HG03159 (cell line): Measurements from ENCODE around the gene INKA1.

Experiments used
- ATAC-seq: cut with Tn5 transposase; IDR thresholded peaks from one replicate; pipeline ENCODE4 v1.9.1; 2021; ENCODE audit warnings: mild to moderate bottlenecking, moderate library complexity; ENCODE audit not compliant: unreplicated experiment

The INKA1 gene

DNA sequence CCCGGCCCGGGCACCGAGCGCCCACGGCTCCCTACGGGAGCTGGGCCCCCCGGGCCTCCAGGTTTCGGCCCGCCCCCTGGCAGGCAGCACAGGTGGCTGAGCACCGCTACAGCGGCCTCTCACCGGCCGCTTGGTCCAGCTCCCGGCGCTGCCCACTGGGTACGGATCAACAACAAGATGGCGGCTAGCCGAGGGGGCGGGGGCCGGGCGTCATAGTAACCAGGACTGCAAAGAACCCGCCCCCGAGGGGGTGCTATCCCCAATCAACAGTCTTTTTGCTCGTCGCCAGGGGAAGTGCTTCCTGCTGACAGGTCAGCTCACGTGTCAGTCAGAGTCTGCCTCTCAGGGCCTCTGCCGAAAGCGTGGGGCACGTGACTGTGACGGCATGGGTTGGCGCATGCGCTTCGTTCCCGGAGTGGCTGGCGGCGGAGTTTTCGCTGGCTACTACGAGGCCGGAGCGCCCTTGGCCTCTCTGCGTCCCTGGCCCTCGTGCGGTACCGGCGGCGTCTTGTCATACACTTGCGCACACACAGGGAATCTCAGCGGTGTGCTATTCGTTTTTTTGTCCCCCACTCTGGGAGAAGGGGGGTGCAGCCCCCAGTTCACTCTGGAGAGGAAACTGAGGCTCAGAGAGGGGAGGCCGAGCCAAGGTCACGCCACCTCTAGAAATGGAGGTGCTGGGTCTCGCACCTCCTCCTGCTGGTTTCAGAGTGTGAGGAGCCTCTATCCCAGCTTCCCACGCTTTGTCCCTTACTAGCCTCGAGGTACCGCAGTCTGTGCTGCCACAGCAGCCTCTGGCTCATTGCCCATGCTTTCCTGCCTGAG is 16.5 kb upstream of the INKA1 start, which contains the start of gene IP6K1:
IP6K1 (minus strand) TSS at position 186 of the 825 bp plus-strand sequence. CDS start 38,502 bp downstream, outside the sequence.
- peak; percentile 98 for ATAC-seq

DNA sequence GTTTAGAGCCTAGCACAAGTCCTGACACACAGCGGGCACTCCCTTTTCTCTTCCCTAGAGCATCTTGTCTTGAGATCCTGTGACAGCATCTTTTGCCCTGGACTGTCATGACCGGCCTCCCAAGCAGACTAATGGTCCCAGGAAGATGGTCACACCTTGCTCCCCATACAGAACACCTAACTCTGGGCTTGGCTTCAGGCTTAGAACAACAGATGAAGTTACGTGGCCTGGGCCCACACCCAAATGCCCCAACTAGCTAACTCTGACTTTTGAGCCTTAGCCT is 15.9 kb upstream of the INKA1 start:
- no peak for ATAC-seq

DNA sequence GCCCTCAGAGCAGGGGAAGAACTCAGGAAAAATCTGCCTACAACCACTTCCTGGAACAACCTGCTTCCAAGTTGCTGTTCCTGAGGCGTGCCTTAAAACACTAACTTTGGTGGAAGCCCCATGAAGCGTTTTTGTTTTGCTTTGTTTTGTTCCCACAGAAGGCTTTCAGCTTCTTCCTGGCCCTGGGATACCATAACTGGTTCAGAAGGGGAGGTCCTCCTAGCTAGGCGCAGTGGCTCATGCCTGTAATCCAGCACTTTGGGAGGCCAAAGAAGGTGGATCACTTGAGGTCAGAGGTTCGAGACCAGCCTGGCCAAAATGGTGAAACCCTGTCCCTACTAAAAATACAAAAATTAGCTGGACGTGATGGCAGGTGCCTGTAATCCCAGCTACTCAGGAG is 15.5 kb upstream of the INKA1 start:
- ATAC-seq = no peak

DNA sequence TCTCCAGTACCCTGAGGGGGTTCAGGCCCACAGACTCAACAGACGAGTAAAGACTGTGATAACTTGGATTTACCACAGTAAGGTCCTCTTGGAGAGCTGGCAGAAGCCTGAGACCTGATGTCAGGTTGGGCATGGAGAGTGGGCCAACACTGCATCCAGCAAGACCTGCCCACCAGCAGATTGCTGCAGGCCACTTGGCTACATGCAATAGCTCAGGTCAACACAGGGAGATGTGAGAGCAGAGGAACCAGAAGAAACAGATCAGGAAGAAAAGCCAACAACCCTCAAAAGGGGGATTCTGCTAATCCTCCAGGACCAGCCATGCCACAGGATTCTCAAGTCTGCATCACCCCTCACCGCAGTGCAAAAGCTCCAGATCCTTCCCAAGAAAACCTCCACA is 15.0 kb upstream of the INKA1 start:
- no peak for ATAC-seq

DNA sequence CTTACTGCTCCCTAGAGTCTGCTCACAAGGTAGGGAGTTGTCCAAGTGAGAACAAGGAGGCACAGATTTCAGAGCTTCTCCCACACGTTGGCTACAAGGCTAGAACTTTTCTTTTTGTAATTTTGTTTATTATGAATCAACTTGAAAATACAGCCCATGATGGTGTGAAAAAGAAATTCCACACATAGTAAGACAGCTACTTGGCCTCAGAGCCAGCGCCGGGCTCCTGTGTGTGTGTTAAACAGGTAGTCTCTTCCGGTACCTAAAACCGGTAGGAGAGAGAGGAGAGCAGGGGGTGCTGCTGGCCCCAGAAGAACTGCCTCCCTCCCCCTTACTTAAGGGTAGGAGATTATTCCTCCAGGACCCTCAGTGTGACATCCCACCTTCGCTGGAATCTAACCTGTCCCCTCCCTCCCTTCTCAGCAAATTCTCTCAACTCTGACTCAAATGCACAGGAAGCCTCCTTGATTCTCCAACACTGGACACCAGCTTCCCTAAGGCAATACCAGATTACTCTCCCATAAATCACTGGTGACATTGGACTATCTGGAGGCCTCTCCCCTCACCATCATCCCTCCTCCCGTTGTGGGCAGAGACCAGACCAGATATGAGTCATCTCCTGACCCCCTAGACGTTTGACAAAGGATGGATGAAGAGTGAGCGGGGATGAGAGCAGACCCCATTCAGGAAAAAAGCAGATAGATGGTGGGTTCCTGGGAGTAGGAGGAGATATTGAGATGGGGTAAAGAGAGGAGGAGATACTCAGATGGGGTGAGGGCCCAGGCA is 12.2 kb upstream of the INKA1 start:
- no peak for ATAC-seq

DNA sequence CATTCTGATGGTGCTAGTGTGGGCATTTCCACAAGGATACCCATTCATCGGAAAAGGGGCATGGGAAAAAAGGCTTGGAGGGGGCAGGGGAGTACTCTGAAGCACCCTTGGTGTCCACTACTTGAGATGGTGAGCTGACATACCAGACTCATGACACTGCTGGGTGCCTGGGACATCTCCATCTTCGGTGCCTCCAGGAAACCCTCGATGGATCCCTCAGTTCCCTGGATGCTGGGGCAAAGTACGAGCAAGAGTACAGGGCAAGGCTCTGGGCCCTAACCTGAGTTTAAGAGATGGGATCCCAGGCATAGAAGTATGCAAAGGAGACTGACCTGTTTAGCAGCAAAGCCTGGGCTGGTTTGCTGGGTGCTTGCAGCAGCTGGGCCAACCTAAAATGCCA is 11.5 kb upstream of the INKA1 start:
- no peak for ATAC-seq

DNA sequence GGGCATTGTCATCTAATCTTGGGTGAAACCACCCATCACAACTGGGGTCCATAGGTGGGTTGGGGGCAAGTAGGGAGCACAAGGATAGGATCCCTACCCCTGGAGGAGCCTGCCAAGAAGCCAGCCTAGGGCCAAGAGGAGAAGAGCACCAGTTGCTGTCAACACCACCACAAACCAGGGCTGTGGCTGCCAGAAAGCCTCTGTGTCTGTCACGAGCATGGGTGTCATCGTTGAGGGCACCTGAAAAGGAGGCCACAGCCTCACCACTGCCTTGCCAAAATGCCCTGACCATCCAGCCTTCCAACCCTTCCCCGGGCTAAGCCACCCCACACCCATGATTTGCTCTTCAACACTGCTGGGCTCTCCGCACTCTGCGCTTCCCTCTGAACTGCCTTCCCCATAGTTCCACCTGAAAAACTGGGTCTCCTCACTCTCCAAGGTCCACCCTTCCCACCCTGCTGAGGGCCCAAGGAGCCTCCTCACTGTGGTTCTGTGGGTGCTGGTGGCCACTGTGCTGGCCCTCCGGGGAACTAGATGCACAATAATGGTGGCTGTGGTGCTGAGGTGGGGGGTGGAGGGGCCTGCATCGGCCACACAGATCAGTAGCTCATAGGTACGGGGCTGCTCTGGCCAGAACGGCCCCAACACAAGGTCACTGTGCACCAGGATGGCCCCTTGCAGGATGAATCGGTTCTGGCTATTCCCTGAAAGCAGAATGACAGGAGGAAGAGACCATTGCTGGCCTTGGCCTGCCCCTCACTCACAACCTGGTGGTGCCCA is 10.5 kb upstream of the INKA1 start:
- ATAC-seq = no peak

DNA sequence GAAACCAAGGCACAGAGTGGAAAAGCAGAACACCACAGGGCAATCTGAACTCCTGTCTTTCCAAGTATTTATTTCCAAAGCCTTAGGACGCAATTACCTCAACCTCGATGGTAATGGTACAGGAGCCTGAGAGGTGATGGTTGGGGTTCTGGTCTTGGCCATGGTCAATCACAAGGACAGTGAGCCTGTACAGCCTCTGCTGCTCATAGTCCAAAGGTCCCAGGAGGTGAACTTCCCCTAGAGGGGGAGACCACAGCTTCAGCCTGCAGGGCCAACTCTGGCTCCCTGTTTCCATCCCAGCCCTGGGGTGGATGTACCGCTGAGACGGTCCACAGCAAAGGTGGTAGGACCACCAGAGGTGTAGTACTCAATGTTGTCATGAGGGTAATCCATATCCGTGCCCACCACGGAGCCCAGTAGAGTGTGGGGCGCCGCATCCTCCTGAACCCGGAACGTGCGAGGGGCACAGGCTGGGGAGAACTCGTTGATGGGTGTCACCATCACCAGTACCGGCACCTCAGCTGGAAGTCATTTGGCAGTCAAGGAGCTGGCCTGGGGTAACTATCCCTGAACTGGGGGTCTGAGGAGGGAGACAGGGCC is 9.5 kb upstream of the INKA1 start:
- no peak for ATAC-seq

DNA sequence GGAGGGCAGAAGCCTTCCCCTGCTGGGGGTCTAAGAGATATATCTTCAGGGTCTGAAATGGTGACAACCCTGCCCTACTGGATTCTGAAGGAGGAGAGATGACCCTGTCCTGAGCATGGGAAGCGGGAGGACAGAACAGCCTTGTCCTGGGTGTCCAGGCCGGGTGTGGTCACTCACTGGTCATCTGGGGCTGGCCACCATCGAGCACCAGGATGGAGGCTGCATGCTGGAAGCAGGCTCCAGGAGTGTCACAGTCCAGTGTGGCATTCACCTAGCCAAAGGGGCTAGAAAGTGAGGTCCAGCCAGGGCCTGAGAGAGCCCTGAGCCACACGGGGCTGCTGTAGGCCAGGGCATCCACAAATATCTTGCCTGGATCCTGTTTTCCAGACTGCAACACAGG is 8.6 kb upstream of the INKA1 start:
- ATAC-seq = no peak

DNA sequence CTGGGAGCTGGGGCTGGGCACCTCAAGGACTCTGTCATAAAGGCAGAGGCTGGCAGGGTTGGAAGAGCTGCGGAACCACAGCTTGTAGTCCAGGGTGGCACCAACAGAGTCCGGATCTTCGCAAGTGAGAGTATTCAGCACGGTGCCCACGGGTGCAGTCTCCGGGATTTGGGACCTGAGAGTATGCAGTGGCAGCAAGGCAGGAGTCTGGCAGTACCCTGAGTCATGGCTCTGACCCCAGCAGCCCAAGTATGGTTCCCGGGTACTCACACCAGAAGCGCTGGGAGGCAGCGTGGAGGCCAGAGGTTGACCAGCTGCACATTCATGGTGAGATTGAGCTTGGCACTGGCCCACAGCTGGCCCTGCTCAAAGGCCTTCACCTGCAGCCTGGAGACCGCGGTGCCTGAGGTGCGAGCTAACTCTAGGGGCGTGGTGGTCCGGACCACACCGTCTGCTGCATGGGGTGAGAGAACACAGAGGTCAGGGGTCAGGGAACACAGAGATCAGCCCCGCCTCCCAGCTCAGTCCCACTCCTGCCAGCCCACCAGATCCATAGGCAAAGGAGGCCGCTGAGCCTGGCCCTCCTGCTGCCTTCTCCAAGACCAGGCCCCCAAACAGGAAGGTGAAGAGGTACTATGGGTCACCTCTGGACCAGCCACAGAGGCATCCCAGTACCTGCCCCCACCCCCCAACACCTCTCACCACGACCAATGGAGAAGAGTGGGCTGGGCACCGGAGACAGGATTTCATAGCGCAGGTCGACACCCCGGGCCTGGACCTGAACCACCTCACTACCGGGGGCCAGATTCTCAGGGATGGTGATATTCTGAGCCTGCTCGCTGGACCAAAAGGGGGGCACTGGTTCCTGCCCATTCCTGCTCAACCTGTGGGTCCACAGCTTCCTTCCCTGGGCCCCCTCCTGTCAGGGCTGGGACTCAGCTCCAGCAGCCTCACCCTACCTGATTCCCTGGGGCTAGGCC is 7.8 kb upstream of the INKA1 start:
- ATAC-seq = no peak

DNA sequence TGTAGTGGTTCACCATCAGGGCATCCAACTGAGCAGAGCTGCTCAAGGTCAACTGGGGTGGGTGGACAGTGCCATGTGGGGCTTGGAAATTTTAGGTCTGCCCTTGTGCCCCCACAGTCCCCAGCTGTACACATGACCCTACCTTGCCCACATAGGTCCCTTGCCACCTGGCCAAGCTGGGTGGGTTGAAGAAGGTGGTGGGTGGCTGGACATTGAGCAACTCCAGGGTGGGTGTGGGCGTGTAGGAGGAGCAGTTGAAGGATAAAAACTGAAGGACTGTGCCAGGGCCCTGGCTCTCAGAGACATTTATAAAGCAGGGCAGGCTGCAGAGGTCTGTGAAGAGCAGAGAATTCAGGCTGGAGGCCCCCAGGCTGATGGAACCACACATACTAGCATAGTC is 4.0 kb upstream of the INKA1 start:
- ATAC-seq = no peak

DNA sequence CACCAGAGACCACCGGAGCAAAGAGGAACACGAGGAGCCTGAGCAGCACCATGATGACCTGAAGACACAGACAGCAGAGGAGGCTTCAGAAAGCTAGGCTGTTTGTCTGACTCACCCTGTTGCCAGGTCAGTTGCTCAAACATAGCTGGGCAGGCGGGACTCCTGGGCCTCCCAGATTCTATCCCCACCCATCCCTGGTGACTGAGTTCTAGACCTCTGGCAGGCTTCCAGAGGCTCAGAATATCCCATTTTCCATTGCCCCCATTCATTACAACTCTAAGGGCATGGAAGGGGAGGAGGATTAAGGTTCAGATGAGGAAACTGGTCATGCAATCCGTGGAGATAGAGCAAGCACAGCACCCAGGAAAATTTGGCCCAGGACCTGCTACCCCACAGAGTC is 3.3 kb upstream of the INKA1 start, which contains the start of gene CDHR4:
CDHR4 (minus strand) TSS at position 113 of the 400 bp plus-strand sequence; CDS start at position 52, 61 bp downstream.
- ATAC-seq = no peak

DNA sequence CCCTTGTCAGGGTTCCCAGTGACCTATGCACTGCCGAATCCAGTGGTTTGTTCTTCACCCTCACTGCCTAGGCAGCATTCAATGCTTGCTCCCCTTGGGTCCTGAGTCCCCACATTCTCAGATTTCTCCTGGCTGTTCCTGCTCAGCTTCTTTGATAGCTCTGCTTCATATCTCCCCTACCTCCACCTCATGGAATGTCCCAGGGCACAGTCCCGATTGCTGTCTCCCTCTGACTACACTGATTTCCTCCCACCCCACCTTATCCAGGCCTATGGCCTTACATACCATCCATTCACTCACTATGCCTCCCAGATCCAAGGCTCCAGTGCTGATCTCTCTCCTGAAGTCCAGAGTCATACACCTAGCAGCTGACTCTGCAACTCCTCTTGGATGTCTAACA is 1.9 kb upstream of the INKA1 start:
- no peak for ATAC-seq

DNA sequence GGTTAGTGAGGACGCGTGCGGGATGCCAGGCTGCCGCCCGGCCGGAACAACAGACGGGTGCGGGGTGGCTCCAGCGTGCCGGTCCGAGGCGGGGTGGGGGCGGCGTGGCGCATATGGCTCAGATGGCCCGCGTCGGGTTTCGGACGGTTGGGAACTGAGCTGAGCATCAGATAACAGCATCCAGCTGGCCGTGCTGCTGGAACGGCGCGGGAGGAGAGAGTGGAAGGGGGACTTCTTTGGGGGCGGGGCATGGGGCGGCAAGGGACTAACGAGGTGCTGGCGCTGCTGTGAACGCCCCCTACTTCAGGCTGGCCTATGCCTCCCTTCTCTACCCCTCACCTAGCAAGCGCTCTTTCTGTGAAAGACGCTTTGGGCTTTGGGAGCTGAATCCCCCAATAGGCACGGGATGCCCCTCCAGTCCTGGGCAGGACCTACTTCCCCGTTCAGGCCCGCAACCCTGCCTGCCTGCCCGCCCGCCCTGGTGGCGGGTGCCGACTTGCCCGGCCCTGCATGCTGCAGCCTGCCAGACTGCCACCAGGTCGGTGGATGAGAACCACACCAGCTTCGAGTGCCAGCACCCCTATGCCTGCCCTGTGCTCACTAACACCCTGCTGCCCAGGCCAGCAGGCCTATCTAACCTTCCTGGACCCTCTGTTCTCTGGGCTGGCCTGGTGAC is 542 bp downstream of the INKA1 start:
- ATAC-seq = peak; percentile 12

DNA sequence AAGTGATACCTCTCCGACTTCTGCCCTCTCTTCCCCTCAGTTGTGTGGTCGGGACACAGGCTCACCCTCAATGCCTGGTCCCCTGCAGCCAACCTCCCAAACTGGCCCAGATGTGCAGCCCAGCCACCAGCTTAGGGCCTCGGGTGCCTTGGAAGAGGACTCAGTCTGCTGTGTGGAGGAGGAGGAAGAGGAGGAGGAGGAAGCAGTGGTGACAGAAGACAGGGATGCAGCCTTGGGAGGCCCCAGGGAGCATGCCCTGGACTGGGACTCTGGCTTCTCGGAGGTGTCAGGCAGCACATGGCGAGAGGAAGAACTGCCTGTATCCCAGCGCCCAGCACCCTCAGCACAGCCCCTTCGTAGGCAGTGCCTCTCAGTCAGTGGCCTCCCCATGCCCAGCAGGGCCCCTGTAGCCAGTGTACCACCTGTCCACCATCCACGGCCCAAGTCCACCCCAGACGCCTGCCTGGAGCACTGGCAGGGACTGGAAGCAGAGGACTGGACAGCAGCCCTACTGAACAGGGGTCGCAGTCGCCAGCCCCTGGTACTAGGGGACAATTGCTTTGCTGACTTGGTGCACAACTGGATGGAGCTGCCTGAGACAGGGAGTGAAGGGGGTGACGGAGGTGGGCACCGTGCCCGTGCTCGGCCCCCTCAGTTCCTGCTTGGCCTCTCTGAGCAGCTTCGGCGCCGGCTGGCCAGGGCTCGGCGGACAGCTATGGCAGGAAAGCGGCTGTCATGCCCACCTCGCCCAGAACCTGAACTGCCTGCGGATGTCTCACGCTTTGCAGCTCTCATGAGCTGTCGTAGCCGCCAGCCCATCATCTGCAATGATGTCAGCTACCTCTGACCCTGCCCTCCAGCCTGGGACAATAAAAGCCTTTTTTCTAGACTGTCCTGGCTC is 1.3 kb downstream of the INKA1 start:
- ATAC-seq = no peak

DNA sequence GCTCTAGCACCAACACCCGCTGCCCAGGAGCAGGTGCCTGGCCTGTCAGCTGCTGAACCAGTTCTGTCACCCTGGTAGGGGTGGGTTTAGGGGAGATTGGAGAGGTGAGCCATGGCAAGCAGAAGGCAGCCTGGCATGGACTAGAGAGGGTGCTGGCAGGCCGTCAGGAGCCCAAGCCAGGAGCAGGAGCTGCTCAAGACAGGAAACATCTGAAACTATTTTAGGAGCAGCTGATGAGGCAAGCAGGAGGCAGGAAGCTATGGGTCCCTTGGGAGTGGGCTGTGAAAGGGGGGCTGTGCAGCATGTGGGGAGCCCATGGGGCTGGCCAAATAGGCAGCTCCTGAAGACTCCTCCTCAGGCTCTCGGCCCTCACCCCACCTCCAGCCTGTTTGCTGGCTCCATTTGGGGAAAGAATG is 2.3 kb downstream of the INKA1 start:
- ATAC-seq = no peak

DNA sequence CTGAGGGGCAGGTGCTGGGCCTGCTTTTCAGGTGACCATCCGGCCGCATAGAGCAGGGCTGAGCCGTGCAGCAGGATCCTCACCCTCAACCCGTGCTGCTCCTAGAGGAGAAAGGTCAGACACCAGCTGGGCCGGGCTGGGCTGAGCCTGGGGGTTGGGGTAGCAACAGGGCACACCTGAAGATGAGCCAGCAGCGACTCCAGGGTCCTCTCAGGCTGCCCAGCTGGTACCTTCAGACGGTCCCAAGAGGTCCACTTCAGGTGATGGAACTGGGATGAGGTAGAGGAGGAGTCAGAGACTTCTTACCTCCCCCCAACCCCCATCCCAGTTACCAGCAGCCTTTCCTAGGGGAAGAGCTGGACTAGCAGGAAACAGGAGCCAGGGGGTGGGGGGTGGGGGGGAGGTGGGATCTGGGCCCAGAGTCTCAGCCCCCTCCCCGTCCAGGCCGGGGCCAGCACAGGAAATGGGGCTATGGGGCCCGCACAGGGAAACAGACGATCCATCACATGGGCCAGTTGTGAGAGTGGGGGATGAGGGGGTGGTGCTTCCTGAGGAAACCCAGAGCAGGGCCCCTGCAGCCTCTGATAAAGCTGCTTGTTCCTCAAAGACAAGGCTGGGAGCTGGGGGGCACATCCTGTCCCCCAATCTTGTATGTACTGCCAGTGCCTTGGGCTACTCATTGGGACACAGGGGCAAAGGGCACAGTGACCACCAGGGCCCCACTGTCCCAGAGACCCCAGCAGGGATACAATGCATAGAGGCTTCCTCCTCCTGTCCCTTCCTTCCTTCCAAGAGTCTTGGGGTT is 3.0 kb downstream of the INKA1 start:
- ATAC-seq = no peak

DNA sequence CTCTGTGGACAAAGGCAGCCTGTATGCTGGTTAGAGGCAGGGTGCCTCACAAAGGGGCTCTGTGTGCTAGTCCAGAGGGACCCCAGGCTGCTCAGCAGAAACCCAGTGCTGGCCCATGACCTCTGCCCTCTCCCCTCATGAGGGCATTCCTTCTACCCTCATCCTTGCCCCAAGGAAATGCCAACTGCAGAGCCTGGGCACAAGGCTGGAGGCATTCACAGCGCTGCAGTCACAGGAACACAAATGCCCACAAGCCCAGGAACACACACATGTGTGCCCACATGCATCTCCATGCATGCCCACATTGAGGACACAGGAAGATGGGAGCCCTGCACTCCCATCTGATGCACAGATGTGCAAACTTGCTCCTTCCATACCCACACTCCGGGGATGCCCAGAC is 3.8 kb downstream of the INKA1 start:
- ATAC-seq = no peak
